WTC11 (cell line): ENCODE measurements around the gene IL10RA.

Experiments used
- CREM ChIP-seq: sonication (generic); formaldehyde crosslinking; IDR thresholded peaks from 2 replicates; pipeline ENCODE4 v1.8.1; 2022; ENCODE audit warnings: mild to moderate bottlenecking, missing genetic modification reagents, moderate library complexity
- TF ChIP-seq, protein P1 (sequence below): fragments of 200-600 bp; IDR thresholded peaks from 2 replicates; pipeline ENCODE4 v1.8.0; 2022; ENCODE audit warnings: antibody characterized with exemption

DNA sequence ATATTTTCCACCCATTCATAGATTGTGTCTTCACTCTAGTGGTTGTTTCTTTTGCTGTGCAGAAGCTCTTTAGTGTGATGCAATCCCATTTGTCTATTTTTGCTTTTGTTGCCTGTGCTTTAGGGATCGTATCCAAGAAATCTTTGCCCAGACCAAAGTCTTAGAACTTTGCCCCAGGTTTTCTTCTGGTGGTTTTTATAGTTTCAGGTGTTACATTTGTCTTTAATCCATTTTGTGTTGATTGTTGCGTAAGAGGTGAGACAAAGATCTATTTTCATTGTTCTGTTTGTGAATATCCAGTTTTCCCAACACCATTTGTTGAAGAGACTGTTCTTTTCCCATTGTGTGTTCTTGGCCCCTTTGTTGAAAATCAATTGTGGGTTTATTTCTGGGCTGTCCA lies 6.4 kb downstream of the IL10RA start:
- TF ChIP-seq, protein P1, sequence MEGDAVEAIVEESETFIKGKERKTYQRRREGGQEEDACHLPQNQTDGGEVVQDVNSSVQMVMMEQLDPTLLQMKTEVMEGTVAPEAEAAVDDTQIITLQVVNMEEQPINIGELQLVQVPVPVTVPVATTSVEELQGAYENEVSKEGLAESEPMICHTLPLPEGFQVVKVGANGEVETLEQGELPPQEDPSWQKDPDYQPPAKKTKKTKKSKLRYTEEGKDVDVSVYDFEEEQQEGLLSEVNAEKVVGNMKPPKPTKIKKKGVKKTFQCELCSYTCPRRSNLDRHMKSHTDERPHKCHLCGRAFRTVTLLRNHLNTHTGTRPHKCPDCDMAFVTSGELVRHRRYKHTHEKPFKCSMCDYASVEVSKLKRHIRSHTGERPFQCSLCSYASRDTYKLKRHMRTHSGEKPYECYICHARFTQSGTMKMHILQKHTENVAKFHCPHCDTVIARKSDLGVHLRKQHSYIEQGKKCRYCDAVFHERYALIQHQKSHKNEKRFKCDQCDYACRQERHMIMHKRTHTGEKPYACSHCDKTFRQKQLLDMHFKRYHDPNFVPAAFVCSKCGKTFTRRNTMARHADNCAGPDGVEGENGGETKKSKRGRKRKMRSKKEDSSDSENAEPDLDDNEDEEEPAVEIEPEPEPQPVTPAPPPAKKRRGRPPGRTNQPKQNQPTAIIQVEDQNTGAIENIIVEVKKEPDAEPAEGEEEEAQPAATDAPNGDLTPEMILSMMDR: no peak
- TF ChIP-seq CREM (CRISPR knock-in tag): no peak
